ENCODE data around the gene NCKAP5. TPM values are rescaled to one million over a fixed set of nuclear protein-coding genes. Genes with fewer than 3 reads are reported as not detected.

Gene NCKAP5
- total RNA-seq, 2 donors from 2014 or later = not detected

- no peak for ATAC-seq
- H3K4me3 Mint-ChIP-seq = no peak overlapping the region
These were observed 779.2 kb downstream of the NCKAP5 start for GRCh38 chr2:132789066-132789465.

GRCh38 chr2:132788310-132788838 lies 779.9 kb downstream of the NCKAP5 start:
- DNase-seq = no peak
- H3K27me3 Mint-ChIP-seq = no peaks in the 10 kb centered on the region
- no peak overlapping the region for H3K27ac Mint-ChIP-seq
- H3K4me1 Mint-ChIP-seq = no peaks in the 10 kb centered on the region
- H3K4me3 Mint-ChIP-seq = no peak overlapping the region
- H3K9me3 ChIP-seq (ENCODE audit: control insufficient read depth, low read length, poor library complexity, severe bottlenecking) = no peaks in the 10 kb centered on the region
- H3K36me3 Mint-ChIP-seq (ENCODE audit: low read depth) = no peaks in the 10 kb centered on the region
- ATAC-seq = no peak

More at GRCh38 chr2:132789066-132789465, 779.2 kb downstream of the NCKAP5 start:
- Mint-ChIP-seq H3K4me1 (no peaks in the 10 kb centered on the region), H3K27ac (no peak overlapping the region), H3K36me3 (ENCODE audit: low read depth) (no peaks in the 10 kb centered on the region), H3K27me3 (no peaks in the 10 kb centered on the region)
- H3K9me3 ChIP-seq (ENCODE audit: control insufficient read depth, low read length, poor library complexity, severe bottlenecking) = no peaks in the 10 kb centered on the region
- DNase-seq = no peak

GRCh38 chr2:132783883-132784282 lies 784.4 kb downstream of the NCKAP5 start:
- no peaks in the 10 kb centered on the region for H3K36me3 Mint-ChIP-seq (ENCODE audit: low read depth)
- H3K9me3 ChIP-seq (ENCODE audit: control insufficient read depth, low read length, poor library complexity, severe bottlenecking) = no peaks in the 10 kb centered on the region
- ATAC-seq = no peak
- H3K27me3 Mint-ChIP-seq = no peaks in the 10 kb centered on the region
- H3K27ac Mint-ChIP-seq = no peak overlapping the region
- no peak for DNase-seq
- no peaks in the 10 kb centered on the region for H3K4me1 Mint-ChIP-seq
- no peak overlapping the region for H3K4me3 Mint-ChIP-seq

- H3K9me3 ChIP-seq (ENCODE audit: control insufficient read depth, low read length, poor library complexity, severe bottlenecking) = no peaks in the 10 kb centered on the region
- no peaks in the 10 kb centered on the region for H3K27me3 Mint-ChIP-seq
- DNase-seq (no peak), ATAC-seq (no peak)
- H3K27ac Mint-ChIP-seq = no peak overlapping the region
- no peaks in the 10 kb centered on the region for H3K36me3 Mint-ChIP-seq (ENCODE audit: low read depth)
- no peak overlapping the region for H3K4me3 Mint-ChIP-seq
- no peaks in the 10 kb centered on the region for H3K4me1 Mint-ChIP-seq
These were observed 786.0 kb downstream of the NCKAP5 start for GRCh38 chr2:132782176-132782783.

GRCh38 chr2:132780651-132781050 lies 787.6 kb downstream of the NCKAP5 start:
- no peaks in the 10 kb centered on the region for H3K9me3 ChIP-seq (ENCODE audit: control insufficient read depth, low read length, poor library complexity, severe bottlenecking)
- DNase-seq (no peak), ATAC-seq (no peak)
- Mint-ChIP-seq H3K27me3 (no peaks in the 10 kb centered on the region), H3K4me1 (no peaks in the 10 kb centered on the region), H3K36me3 (ENCODE audit: low read depth) (no peaks in the 10 kb centered on the region), H3K27ac (no peak overlapping the region), H3K4me3 (no peak overlapping the region)

GRCh38 chr2:132779206-132779721 lies 789.0 kb downstream of the NCKAP5 start:
- no peaks in the 10 kb centered on the region for H3K36me3 Mint-ChIP-seq (ENCODE audit: low read depth)
- DNase-seq (no peak), ATAC-seq (no peak)
- no peaks in the 10 kb centered on the region for H3K27me3 Mint-ChIP-seq
- no peaks in the 10 kb centered on the region for H3K9me3 ChIP-seq (ENCODE audit: control insufficient read depth, low read length, poor library complexity, severe bottlenecking)
- H3K27ac Mint-ChIP-seq = no peak overlapping the region
- no peak overlapping the region for H3K4me3 Mint-ChIP-seq
- no peaks in the 10 kb centered on the region for H3K4me1 Mint-ChIP-seq

GRCh38 chr2:132776287-132776686 lies 792.0 kb downstream of the NCKAP5 start:
- H3K36me3 Mint-ChIP-seq (ENCODE audit: low read depth) = no peaks in the 10 kb centered on the region
- ATAC-seq = no peak
- H3K4me3 Mint-ChIP-seq = no peak overlapping the region
- H3K9me3 ChIP-seq (ENCODE audit: control insufficient read depth, low read length, poor library complexity, severe bottlenecking) = no peaks in the 10 kb centered on the region
- no peak overlapping the region for H3K27ac Mint-ChIP-seq
- H3K27me3 Mint-ChIP-seq = no peaks in the 10 kb centered on the region
- no peak for DNase-seq
- H3K4me1 Mint-ChIP-seq = no peaks in the 10 kb centered on the region

GRCh38 chr2:132774189-132774588 lies 794.1 kb downstream of the NCKAP5 start:
- H3K27ac Mint-ChIP-seq = no peak overlapping the region
- no peak overlapping the region for H3K4me3 Mint-ChIP-seq
- no peaks in the 10 kb centered on the region for H3K36me3 Mint-ChIP-seq (ENCODE audit: low read depth)
- DNase-seq = no peak
- no peaks in the 10 kb centered on the region for H3K4me1 Mint-ChIP-seq
- no peaks in the 10 kb centered on the region for H3K9me3 ChIP-seq (ENCODE audit: control insufficient read depth, low read length, poor library complexity, severe bottlenecking)
- H3K27me3 Mint-ChIP-seq = no peaks in the 10 kb centered on the region
- no peak for ATAC-seq

- ATAC-seq (no peak), DNase-seq (no peak)
- Mint-ChIP-seq H3K4me1 (no peaks in the 10 kb centered on the region), H3K27me3 (no peaks in the 10 kb centered on the region), H3K36me3 (ENCODE audit: low read depth) (no peaks in the 10 kb centered on the region), H3K27ac (no peak overlapping the region), H3K4me3 (no peak overlapping the region)
- no peaks in the 10 kb centered on the region for H3K9me3 ChIP-seq (ENCODE audit: control insufficient read depth, low read length, poor library complexity, severe bottlenecking)
These were observed 794.9 kb downstream of the NCKAP5 start for GRCh38 chr2:132773331-132773730.

GRCh38 chr2:132772340-132772739 lies 795.9 kb downstream of the NCKAP5 start:
- Mint-ChIP-seq H3K4me1 (no peaks in the 10 kb centered on the region), H3K27ac (no peak overlapping the region), H3K4me3 (no peak overlapping the region), H3K27me3 (no peaks in the 10 kb centered on the region), H3K36me3 (ENCODE audit: low read depth) (no peaks in the 10 kb centered on the region)
- ATAC-seq (no peak), DNase-seq (no peak)
- H3K9me3 ChIP-seq (ENCODE audit: control insufficient read depth, low read length, poor library complexity, severe bottlenecking) = no peaks in the 10 kb centered on the region

- H3K27me3 Mint-ChIP-seq = no peaks in the 10 kb centered on the region
- H3K4me1 Mint-ChIP-seq = no peaks in the 10 kb centered on the region
- ATAC-seq (no peak), DNase-seq (no peak)
- no peaks in the 10 kb centered on the region for H3K9me3 ChIP-seq (ENCODE audit: control insufficient read depth, low read length, poor library complexity, severe bottlenecking)
- no peak overlapping the region for H3K4me3 Mint-ChIP-seq
- no peaks in the 10 kb centered on the region for H3K36me3 Mint-ChIP-seq (ENCODE audit: low read depth)
- no peak overlapping the region for H3K27ac Mint-ChIP-seq
These were observed 801.7 kb downstream of the NCKAP5 start for GRCh38 chr2:132766573-132766972.

- no peaks in the 10 kb centered on the region for H3K27me3 Mint-ChIP-seq
- no peak overlapping the region for H3K4me3 Mint-ChIP-seq
- no peaks in the 10 kb centered on the region for H3K9me3 ChIP-seq (ENCODE audit: control insufficient read depth, low read length, poor library complexity, severe bottlenecking)
- no peaks in the 10 kb centered on the region for H3K36me3 Mint-ChIP-seq (ENCODE audit: low read depth)
- no peak for DNase-seq
- no peak overlapping the region for H3K27ac Mint-ChIP-seq
- H3K4me1 Mint-ChIP-seq = no peaks in the 10 kb centered on the region
- ATAC-seq = no peak
These were observed 806.8 kb downstream of the NCKAP5 start for GRCh38 chr2:132761437-132761836.

GRCh38 chr2:132760971-132761370 lies 807.3 kb downstream of the NCKAP5 start:
- ATAC-seq = no peak
- DNase-seq = no peak
- Mint-ChIP-seq H3K4me3 (no peak overlapping the region), H3K36me3 (ENCODE audit: low read depth) (no peaks in the 10 kb centered on the region), H3K27me3 (no peaks in the 10 kb centered on the region), H3K27ac (no peak overlapping the region), H3K4me1 (no peaks in the 10 kb centered on the region)
- H3K9me3 ChIP-seq (ENCODE audit: control insufficient read depth, low read length, poor library complexity, severe bottlenecking) = no peaks in the 10 kb centered on the region

- ATAC-seq = no peak
These were observed 807.9 kb downstream of the NCKAP5 start for GRCh38 chr2:132760405-132760804.

More at GRCh38 chr2:132760405-132760804, 807.9 kb downstream of the NCKAP5 start:
- Mint-ChIP-seq H3K4me1 (no peaks in the 10 kb centered on the region), H3K36me3 (ENCODE audit: low read depth) (no peaks in the 10 kb centered on the region), H3K4me3 (no peak overlapping the region), H3K27ac (no peak overlapping the region), H3K27me3 (no peaks in the 10 kb centered on the region)
- DNase-seq = no peak
- H3K9me3 ChIP-seq (ENCODE audit: control insufficient read depth, low read length, poor library complexity, severe bottlenecking) = no peaks in the 10 kb centered on the region

All from T-helper 17 cell (primary cell).